Astrocyte of the hippocampus (primary cell): ENCODE measurements around the gene EDEM1.
A peak's percentile ranks its signal among the peaks of the same experiment; 100 is the strongest.
"Not testable (repeated sequence)": the region's sequence is repeated elsewhere in the genome, so short reads cannot be mapped to it uniquely, and the experiment has no call there.

Source experiments
- DNase-seq: peaks from one replicate; pipeline ENCODE4 v3.0.0; 2011; ENCODE audit warnings: low read depth, low spot score

The EDEM1 gene

DNA sequence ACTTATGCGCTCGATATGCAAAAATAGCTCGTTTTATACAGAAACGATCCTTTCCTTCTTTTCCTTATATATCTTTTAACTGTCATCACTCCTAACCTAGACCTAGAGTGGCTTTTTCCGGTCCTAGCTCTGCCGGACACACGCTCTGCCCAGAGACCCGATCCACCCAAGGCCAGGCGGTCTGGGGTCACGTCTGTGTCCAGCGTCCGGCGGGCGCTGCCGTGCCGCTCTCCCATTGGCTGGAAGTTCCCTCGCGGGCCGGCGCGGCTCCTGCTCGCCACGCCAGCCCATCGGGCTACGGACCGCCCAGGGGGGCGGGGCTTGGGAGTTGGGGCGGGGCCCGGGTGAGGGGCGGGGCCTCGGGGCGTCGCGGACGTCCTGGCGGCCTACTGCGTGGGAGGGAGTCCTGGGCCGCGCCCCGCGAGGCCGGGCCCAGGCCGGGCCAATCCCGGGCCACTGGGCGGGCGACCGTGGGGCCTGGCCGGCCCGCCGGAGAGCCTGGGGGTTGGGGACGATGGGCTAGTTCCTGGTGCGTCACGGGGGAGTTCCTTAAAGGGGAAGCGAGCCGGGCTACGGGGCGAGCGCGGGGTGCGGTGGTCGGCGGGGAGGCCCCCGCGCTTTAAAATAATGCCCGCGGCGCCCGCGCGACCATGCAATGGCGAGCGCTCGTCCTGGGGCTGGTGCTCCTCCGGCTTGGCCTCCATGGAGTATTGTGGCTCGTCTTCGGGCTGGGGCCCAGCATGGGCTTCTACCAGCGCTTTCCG is at the start of gene EDEM1:
Gene EDEM1, plus strand, starts transcription at position 552 of the 764 bp plus-strand sequence. Its CDS starts 99 bp downstream, at position 651.
- DNase-seq: peak; percentile 98

DNA sequence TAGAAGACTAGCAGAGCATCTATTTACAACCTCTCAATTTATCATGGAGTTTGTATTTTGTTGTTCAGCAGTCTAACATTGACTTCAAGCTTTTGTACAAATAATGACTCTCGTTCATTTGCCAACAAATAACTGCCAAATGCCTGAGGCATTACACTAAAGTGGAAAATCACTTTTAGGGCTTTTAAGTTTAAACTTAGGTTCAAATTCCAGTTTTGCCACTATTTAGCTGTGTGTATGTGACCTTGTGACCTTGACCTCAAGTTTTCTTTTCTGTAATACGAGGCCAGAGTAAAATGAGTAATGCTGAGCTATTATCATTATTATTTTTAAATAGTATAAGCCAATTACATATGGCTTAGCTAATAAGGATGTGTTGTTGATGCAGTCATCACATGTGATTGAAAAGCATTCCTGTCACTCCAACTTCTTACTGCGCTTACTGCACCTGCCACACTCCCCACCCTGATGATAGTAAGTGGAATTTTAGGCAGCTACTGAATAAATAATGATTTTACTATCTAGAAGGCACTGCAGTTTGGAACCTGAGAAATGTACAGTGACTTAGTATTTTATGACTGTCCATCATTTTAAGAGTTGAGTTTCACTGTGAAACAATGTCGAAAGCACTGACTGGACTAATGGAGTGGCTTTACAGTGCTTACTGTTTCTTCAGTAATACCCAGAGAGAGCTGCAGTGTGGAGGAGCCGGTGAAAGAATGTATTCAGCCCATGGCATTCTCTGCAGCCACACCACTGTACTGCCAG is 49.1 kb upstream of the EDEM1 start:
- peak; percentile 27 for DNase-seq

- no peak for DNase-seq
Observed at GRCh38 chr3:5140230-5140621, 47.3 kb upstream of the EDEM1 start.

DNA sequence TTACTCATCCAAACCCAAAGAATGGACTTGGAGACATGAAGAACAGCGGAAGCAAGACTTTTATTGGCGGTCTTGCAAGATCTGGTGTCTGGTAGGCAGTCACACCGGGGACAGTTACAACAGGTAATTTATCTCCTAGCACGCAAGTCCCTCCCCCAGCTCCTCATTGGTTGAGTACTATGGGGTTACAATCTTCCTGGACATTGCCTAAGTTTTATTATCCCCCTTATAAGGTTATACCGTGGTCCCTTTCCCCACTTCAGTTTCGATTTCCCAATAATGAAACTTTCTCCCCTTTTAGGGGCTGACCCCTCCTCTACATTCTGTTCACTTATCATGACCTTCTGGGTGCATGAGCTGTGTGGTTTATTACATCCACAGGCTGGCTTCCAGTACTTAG is 46.7 kb upstream of the EDEM1 start:
- DNase-seq: no peak

DNA sequence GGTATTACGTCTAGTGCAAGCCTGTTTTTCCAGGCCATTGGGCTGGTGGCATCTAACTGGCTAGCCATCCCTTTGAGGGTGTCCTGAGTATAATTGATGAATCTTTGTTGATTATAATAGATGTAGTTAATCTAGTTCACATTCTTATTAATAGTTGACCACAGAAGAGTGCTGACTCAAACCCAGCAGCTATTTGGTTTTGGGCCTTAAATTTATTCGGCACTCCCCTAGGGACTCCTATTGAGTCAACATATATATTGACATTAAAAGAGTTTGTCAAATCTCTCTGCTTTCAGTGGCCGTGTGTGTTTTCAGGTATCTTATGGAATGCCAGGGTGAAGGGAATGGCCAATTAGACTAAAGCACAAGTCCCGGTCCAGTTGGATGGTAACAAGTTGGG is 45.7 kb upstream of the EDEM1 start:
- no peak for DNase-seq

DNA sequence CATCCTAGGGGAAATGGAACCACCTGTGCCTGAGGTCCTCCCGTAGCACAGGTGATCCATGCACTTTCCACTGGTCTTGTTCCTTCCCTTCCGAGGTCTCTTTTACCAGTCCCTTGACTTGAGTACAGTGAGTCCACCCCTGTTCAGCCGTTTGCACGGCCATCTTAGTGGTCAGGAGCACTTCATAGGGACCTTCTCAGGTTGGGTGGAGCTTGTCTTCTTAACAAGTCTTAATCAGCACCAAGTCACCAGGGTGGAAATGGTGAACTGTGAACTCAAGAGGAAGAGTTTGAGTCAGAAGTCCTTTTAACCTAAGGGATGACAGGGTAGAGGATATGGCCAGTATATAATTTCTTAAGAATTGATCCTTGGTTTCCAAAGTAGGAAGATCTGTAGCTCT is 44.0 kb upstream of the EDEM1 start:
- no peak for DNase-seq

GRCh38 chr3:5144316-5144994 is 43.1 kb upstream of the EDEM1 start:
- DNase-seq: no peak

- DNase-seq: no peak
Observed at GRCh38 chr3:5145120-5145519, 42.4 kb upstream of the EDEM1 start.

DNA sequence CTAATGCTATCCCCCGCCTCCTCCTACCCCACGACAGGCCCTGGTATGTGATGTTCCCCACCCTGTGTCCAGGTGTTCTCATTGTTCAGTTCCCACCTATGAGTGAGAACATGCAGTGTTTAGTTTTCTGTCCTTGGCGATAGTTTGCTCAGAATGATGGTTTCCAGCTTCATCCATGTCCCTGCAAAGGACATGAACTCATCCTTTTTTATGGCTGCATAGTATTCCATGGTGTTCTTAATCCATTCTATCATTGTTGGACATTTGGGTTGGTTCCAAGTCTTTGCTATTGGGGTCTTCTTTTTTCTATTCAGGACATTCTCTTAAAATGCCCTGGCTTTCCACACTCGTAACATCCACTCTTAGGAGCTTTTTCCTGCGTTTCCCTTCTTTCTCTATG is 40.4 kb upstream of the EDEM1 start:
- not testable (repeated sequence) for DNase-seq

GRCh38 chr3:5149306-5149880 is 38.1 kb upstream of the EDEM1 start:
- DNase-seq: no peak

DNA sequence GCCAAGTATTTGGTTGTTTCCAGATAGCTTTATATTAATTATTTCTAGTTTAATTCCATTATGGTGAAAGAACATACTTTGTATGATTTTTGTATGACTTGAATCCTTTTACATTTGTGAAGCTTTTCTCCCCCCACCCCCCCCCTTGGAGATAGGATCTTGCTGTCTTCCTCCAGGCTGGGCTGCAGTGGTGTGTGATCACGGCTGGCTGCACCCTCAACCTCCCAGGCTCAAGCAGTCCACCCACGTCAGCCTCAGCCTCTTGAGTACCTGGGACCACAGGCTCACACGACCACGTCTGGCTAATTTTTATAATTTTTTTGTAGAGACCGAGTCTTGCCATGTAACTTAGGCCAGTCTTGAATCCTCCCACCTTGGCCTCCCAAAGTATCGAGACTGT is 35.9 kb upstream of the EDEM1 start:
- DNase-seq: no peak

DNA sequence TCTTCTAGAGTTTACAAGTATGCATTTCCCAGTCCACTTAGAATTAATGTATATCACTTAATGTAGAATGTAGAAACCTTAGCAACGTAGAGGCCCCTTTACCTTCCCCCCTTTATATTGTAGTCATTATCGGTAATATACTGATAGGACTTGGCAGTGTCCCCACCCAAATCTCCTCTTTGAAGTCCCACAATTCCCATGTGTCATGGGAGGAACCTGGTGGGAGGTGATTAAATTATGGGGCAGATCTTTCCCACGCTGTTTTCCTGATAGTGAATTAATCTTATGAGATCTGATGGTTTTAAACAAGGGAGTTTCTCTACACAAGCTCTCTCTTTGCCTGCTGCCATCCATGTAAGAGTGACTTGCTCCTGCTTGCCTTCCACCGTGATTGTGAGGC is 34.4 kb upstream of the EDEM1 start:
- DNase-seq: no peak

DNA sequence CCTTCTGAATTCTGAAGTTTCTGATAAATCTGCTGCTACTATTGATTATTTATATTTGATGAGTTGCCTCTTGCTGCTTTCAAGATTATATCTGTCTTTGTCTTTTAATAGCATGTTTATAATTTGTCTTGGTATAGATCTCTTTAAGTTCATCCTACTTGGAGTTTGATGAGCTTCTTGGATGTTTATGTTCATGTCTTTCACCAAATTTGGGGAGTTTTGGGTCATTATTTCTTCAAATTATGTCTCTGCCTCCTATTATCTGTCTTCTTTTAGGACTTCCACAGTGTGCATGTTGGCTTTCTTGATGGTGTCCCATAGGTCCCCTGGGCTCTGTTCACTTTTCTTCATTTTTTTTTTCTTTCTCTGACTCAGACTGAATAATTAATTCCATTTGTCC is 32.3 kb upstream of the EDEM1 start:
- no peak for DNase-seq

GRCh38 chr3:5160321-5160720 is 27.2 kb upstream of the EDEM1 start:
- peak; percentile 31 for DNase-seq

DNA sequence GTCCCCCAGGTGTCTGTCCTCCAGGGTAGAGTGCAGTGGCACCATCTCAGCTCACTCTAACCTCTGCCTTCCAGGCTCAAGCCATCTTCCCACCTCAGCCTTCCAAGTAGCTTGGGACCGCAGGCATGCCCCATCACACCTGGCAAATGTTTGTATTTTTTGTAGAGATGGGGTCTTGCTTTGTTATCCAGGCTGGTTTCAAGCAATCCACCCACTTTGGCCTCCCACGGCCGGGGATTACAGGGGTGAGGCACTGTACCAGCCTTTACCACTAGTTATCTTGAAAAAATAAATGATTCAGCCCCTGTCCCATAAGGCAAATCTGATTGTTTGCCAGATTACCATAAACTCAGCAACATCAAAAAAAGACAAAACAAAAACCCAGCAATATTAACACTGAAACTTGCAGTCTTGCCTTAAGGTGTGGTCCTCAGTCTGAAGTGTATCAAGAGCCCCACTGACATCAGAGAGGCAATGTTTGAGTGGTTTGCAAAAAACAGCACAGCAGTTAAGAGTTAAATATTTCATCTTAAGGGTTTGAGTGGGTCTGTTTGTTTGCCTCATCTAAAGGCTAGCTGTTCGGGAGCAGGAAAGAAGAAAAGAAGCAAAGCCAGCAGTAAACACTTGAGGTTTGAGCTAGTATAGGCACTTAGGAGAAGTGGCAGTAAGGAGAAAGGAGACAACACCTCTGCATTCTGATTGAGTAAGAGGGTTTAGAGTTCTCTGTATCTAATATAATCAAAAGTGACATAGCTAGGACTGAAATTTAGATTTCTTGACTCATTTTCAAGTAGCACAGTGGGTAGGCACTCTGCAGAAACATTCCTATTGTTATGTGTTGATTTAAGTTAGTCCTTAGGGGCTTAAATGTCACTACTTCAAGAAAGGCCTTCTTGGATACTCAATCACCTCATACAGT is 26.3 kb upstream of the EDEM1 start:
- DNase-seq: peak; percentile 49

DNA sequence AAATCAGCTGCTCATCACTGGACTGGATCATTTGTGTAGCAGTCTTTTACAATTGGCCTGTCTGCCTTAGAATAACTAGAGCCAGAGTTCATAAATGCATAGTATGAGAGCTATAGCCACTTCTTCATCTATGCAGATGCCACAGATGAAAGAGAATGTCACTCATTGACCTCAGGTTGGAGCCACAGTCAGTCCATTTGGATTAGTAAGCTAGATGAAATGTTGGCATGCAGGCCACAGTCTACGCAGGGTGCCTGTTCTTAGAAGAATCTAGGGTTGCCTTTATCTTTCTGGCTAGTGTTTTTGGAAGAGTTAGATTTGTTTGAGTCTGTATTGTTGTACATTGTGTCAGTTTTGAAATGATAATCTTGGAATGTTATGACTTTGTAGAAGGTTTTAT is 25.4 kb upstream of the EDEM1 start:
- DNase-seq: peak; percentile 91

DNA sequence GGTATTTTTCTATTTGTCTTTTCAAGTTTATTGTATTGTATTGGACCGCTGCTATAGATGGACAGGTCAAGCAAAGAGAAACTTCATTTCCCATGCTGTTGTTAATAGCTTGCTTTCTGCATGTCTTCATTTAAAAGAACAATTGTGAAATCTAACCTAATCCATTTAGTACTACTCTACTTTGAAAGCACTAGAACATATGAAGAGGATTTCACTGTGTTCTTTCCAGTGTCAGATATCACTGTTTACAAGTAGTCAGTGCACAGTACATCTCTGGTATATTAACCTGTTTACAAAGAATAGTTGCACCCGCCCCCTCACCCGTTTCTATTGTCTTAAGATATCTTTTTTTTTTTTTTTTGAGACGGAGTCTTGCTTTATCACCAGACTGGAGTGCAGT is 21.8 kb upstream of the EDEM1 start:
- no peak for DNase-seq

DNA sequence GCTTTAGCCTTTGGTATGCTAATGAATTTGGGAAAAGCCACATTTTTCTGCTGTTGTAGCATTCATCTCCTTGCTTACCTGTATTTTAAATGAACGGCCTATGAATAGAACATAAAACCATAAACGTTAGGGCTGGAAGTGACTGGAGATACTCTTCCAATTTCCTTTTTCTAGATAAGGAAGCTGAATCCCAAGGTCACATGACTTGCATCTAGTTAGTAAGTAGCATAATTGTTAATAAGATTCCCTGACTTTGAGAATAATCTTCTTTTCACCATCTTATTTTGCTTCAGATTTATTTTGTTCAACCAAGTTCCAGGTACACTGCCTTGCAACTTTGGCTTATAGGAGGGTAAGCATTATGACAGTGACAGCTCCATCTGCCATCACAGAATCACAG is 20.7 kb upstream of the EDEM1 start:
- DNase-seq: no peak

DNA sequence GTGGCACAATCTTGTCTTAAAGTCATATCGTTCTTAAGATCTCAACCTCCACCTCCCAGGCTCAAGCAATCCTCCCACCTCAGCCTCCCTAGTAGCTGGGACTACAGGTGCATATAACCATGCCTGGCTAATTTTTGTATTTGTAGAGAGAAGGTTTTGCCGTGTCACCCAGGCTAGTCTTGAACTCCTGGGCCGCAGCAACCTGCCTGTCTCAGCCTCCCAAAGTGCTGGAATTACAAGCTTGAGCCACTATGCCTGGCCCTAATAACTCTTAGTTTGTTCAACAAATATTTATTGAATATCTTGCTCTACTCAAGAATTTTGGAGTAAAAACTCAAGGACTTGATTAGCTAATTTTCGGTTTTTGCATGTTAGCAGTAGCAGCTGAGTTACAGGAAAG is 19.4 kb upstream of the EDEM1 start:
- no peak for DNase-seq

- no peak for DNase-seq
Observed at GRCh38 chr3:5169807-5170206, 17.7 kb upstream of the EDEM1 start.

DNA sequence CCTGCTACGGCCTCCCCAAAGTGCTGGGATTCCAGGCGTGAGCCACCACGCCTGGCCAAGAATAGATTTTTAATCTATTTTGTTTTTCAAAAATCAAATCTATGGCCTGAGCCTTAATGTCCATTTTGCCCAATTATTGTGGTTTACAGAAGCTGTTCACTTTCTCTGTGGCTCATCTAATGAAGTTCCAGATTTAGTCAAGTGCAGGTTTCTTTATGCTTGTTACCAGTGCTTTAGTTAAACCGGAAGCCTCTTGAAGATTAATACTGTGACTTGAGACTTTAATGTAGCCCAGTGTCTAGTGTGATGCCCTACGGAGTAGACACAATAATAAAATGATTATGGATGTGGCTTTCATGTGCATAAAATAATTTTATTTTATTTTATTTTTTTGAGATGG is 16.5 kb upstream of the EDEM1 start:
- no peak for DNase-seq
